Lower leg skin (tissue), 3 donors: ENCODE results near the gene ARHGAP15.
"Not testable (repeated sequence)": the region's sequence is repeated elsewhere in the genome, so short reads cannot be mapped to it uniquely, and the experiment has no call there.

Source experiments
- CTCF ChIP-seq, 3 donors: fragments of 450-650 bp; IDR thresholded peaks; one replicate each; pipeline ENCODE4 v1.5.1; 2016; ENCODE audit warnings: antibody characterized with exemption in 3 of 3, mild to moderate bottlenecking in 3 of 3, moderate library complexity in 2 of 3
- POLR2A ChIP-seq, 2 donors: fragments of 450-650 bp; IDR thresholded peaks; one replicate each; pipeline ENCODE4 v1.6.1; 2016 to 2017; ENCODE audit warnings: antibody characterized with exemption in 2 of 2, mild to moderate bottlenecking in 1 of 2, moderate library complexity in 1 of 2

DNA sequence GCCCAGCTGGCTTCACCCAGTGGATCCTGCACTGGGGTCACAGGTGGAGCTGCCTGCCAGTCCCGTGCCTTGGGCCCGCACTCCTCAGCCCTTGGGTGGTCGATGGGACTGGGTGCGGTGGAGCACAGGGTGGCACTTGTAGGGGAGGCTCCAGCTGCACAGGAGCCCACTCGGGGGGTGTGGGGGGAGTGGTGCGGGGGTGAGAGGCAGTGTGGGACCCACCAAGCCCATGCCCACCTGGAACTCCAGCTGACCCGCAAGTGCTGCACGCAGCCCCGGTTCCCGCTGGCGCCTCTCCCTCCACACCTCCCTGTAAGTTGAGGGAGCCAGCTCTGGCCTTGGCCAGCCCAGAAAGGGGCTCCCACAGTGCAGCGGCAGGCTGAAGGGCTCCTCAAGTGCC lies 39.7 kb upstream of the ARHGAP15 start:
- TF ChIP-seq POLR2A, CTCF (IDR thresholded peaks at IDR 0.05): not testable (repeated sequence)
